ENCODE results near the gene PRKG1.

PRKG1 gene

GRCh38 chr10:51602326-51602725 is 528.0 kb downstream of the PRKG1 start:
- no peak for DNase-seq (ENCODE audit: low spot score)

- DNase-seq (ENCODE audit: low spot score), result no peak
Measured at GRCh38 chr10:51604579-51604978, 530.3 kb downstream of the PRKG1 start.

GRCh38 chr10:51606825-51607462 is 532.7 kb downstream of the PRKG1 start:
- DNase-seq (ENCODE audit: low spot score), result no peak

- DNase-seq (ENCODE audit: low spot score), result no peak
Measured at GRCh38 chr10:51607463-51607835, 533.2 kb downstream of the PRKG1 start.

- no peak for DNase-seq (ENCODE audit: low spot score)
Measured at GRCh38 chr10:51608211-51608610, 533.9 kb downstream of the PRKG1 start.

GRCh38 chr10:51615764-51616298 is 541.5 kb downstream of the PRKG1 start:
- no peak for DNase-seq (ENCODE audit: low spot score)

GRCh38 chr10:51617576-51618235 is 543.4 kb downstream of the PRKG1 start:
- DNase-seq (ENCODE audit: low spot score), result no peak

- DNase-seq (ENCODE audit: low spot score), result no peak
Measured at GRCh38 chr10:51619365-51619764, 545.1 kb downstream of the PRKG1 start.

GRCh38 chr10:51620131-51620530 is 545.8 kb downstream of the PRKG1 start:
- no peak for DNase-seq (ENCODE audit: low spot score)

- DNase-seq (ENCODE audit: low spot score), result no peak
Measured at GRCh38 chr10:51624013-51624412, 549.7 kb downstream of the PRKG1 start.

GRCh38 chr10:51629934-51630639 is 555.8 kb downstream of the PRKG1 start:
- DNase-seq (ENCODE audit: low spot score), result no peak

- DNase-seq (ENCODE audit: low spot score), result no peak
Measured at GRCh38 chr10:51630640-51631005, 556.3 kb downstream of the PRKG1 start.

GRCh38 chr10:51635436-51635835 is 561.1 kb downstream of the PRKG1 start:
- no peak for DNase-seq (ENCODE audit: low spot score)

GRCh38 chr10:51638211-51638610 is 563.9 kb downstream of the PRKG1 start:
- DNase-seq (ENCODE audit: low spot score), result no peak

- DNase-seq (ENCODE audit: low spot score), result no peak
Measured at GRCh38 chr10:51638737-51639136, 564.5 kb downstream of the PRKG1 start.

GRCh38 chr10:51640120-51640819 is 566.0 kb downstream of the PRKG1 start:
- DNase-seq (ENCODE audit: low spot score), result no peak

GRCh38 chr10:51642581-51642980 is 568.3 kb downstream of the PRKG1 start:
- DNase-seq (ENCODE audit: low spot score), result no peak

GRCh38 chr10:51643734-51644133 is 569.4 kb downstream of the PRKG1 start:
- no peak for DNase-seq (ENCODE audit: low spot score)

- DNase-seq (ENCODE audit: low spot score), result no peak
Measured at GRCh38 chr10:51649064-51649463, 574.8 kb downstream of the PRKG1 start.

- no peak for DNase-seq (ENCODE audit: low spot score)
Measured at GRCh38 chr10:51651063-51651462, 576.8 kb downstream of the PRKG1 start.

- DNase-seq (ENCODE audit: low spot score), result no peak
Measured at GRCh38 chr10:51653025-51653424, 578.7 kb downstream of the PRKG1 start.

- no peak for DNase-seq (ENCODE audit: low spot score)
Measured at GRCh38 chr10:51654918-51655317, 580.6 kb downstream of the PRKG1 start.

- no peak for DNase-seq (ENCODE audit: low spot score)
Measured at GRCh38 chr10:51656503-51656902, 582.2 kb downstream of the PRKG1 start.

Measured in COLO829 (cell line).